GM12878 (cell line): ENCODE results near the gene C8B. TPM values are rescaled to one million over a fixed set of nuclear protein-coding genes. Genes with fewer than 3 reads are reported as not detected.

Source experiments
- ATAC-seq: fragments of 200-7000 bp; cut with Tn5 transposase; 3 replicates; pipeline ENCODE4 v1.9.1; 2020; ENCODE audit warnings: mild to moderate bottlenecking, moderate library complexity
- BruUV-seq: library from RNA; stranded (reverse); fragments of 400-500 nt; replicated peaks from 2 replicates; lab custom pipeline; 2021; lab: Mats Ljungman, UMichigan
- CTCF ChIA-PET: fragments of 300-600 bp; sonication (Branson Sonifier 250); formaldehyde crosslinking; extraction: SDS; loops from one replicate; lab custom pipeline; 2021; ENCODE audit warnings: inconsistent platforms; lab: Yijun Ruan, JAX
- POLR2A ChIA-PET: fragments of 350-600 bp; formaldehyde crosslinking; extraction: SDS; loops from one replicate; lab custom pipeline; 2021; ENCODE audit warnings: inconsistent platforms; lab: Charles Lee
- RAD21 ChIA-PET: fragments of 300-600 bp; sonication (Branson Sonifier 250); formaldehyde crosslinking; loops from one replicate; lab custom pipeline; 2023; ENCODE audit warnings: antibody characterized with exemption; ENCODE audit not compliant: unreplicated experiment; lab: Charles Lee
- SMC1A ChIA-PET: fragments of 300-600 bp; sonication (Branson Sonifier 250); formaldehyde crosslinking; loops from one replicate; lab custom pipeline; 2023; ENCODE audit not compliant: unreplicated experiment, uncharacterized antibody; lab: Charles Lee
- DNase-seq: peaks from one replicate; pipeline ENCODE4 v3.0.0-alpha.2; 2011; ENCODE audit warnings: low read depth, low spot score
- FAIRE-seq: peaks from 3 replicates; lab custom pipeline; 2011; peaks lifted over from hg19 to GRCh38; lab: Jason Lieb, UNC
- H2AFZ ChIP-seq: 2 replicates; pipeline ENCODE4 v1.6.0; 2011; ENCODE audit warnings: low read depth, low read length, control low read depth; ENCODE audit not compliant: control insufficient read depth
- H3K27ac ChIP-seq: 2 replicates; pipeline ENCODE4 v1.5.1; 2011; ENCODE audit warnings: control low read depth; ENCODE audit not compliant: control insufficient read depth, insufficient read depth
- H3K27me3 ChIP-seq, 2 experiments: replicated peaks in 1 of 2; 2 replicates each; pipeline versions ENCODE4 v1.6.0 to v1.6.1; 2011; ENCODE audit warnings: low read length in 1 of 2; ENCODE audit not compliant: control insufficient read depth in 2 of 2, insufficient read depth in 2 of 2
- H3K36me3 ChIP-seq, 2 experiments: 2 replicates each; pipeline ENCODE4 v1.5.1; 2011; ENCODE audit warnings: low read length in 1 of 2; ENCODE audit not compliant: control insufficient read depth in 2 of 2, insufficient read depth in 2 of 2
- H3K4me1 ChIP-seq: 2 replicates; pipeline ENCODE4 v1.6.1; 2011; ENCODE audit warnings: mild to moderate bottlenecking, low read length, moderate library complexity, mixed read lengths; ENCODE audit not compliant: control insufficient read depth, insufficient read depth
- H3K4me2 ChIP-seq: 2 replicates; pipeline ENCODE4 v1.6.0; 2011; ENCODE audit warnings: control low read depth; ENCODE audit not compliant: control insufficient read depth, insufficient read depth
- H3K4me3 ChIP-seq: fragments of 200-600 bp; sonication (generic); 2 replicates; pipeline ENCODE4 v1.5.1; 2016
- H3K79me2 ChIP-seq: 2 replicates; pipeline ENCODE4 v1.6.0; 2011; ENCODE audit warnings: low read length; ENCODE audit not compliant: control insufficient read depth, insufficient read depth
- H3K9ac ChIP-seq: 2 replicates; pipeline ENCODE4 v1.8.0; 2011; ENCODE audit warnings: low read length, control low read depth, mixed read lengths; ENCODE audit not compliant: control insufficient read depth, insufficient read depth
- H3K9me3 ChIP-seq: replicated peaks from 3 replicates; pipeline ENCODE4 v1.5.1; 2011; ENCODE audit warnings: mild to moderate bottlenecking, low read length; ENCODE audit not compliant: control insufficient read depth, insufficient read depth
- H4K20me1 ChIP-seq: 2 replicates; pipeline ENCODE4 v1.6.0; 2011; ENCODE audit not compliant: control insufficient read depth, insufficient read depth
- NFYA ChIP-seq: IDR thresholded peaks from 2 replicates; pipeline ENCODE4 v1.6.1; 2011; ENCODE audit warnings: low read depth, mild to moderate bottlenecking, low read length, improper control_type of control experiment, borderline replicate concordance
- NR2C1 ChIP-seq: fragments of 450-650 bp; IDR thresholded peaks from 2 replicates; pipeline ENCODE4 v1.6.1; 2017; ENCODE audit warnings: antibody characterized with exemption, mild to moderate bottlenecking, moderate library complexity
- WRNIP1 ChIP-seq: IDR thresholded peaks from 2 replicates; pipeline ENCODE4 v1.6.1; 2011; ENCODE audit warnings: low read depth, low read length, improper control_type of control experiment, borderline replicate concordance
- WGBS: methylation state at CpG from one replicate; pipeline ENCODE4 v1.1.6; 2016; ENCODE audit warnings: low lambda C conversion rate; ENCODE audit not compliant: insufficient replicate concordance, insufficient coverage; ENCODE audit errors: missing lambda C conversion rate; 5-methylcytosine and 5-hydroxymethylcytosine counted together
- in situ Hi-C: fragments of 300-500 bp; cut with MboI; formaldehyde crosslinking; loops from 9 replicates; pipeline ENCODE4 v1.14.3; 2018; ENCODE audit warnings: mixed read lengths
- intact Hi-C: fragments of 100-400 bp; cut with micrococcal nuclease; formaldehyde crosslinking; loops from one replicate; pipeline ENCODE4 v1.14.2; 2022; ENCODE audit not compliant: unreplicated experiment
- polyA plus RNA-seq, 11 experiments: library from polyadenylated mRNA; depleted of rRNA in 4 of 11; unstranded in 6 of 11; stranded (reverse) in 5 of 11; fragments of >200 nt; fragmentation: Nextera tagmentation in 4 of 11; fragmentation: Illumina TruSeq in 1 of 11; extraction: Ambion mirVana in 4 of 11; extraction: Trizol in 1 of 11; gene quantifications; 1 replicate in 1 of 11; 2 replicates in 10 of 11; pipeline versions ENCODE4 v1.2.1 to v1.2.3, GENCODE V29; 2011 to 2016; ENCODE audit warnings: inconsistent platforms in 2 of 11, missing spikeins in 2 of 11, low read depth in 1 of 11
- total RNA-seq, 4 experiments: library from RNA; depleted of rRNA in 3 of 4; stranded (reverse); fragments of >200 nt in 3 of 4; fragmentation: Illumina TruSeq in 1 of 4; extraction: Trizol in 1 of 4; gene quantifications; 2 replicates each; pipeline versions ENCODE4 v1.2.1 to v1.2.3, GENCODE V29; 2013 to 2021
- TF ChIP-seq, protein P1 (sequence below): fragments of 450-650 bp; IDR thresholded peaks from 2 replicates; pipeline ENCODE4 v1.6.1; 2017; ENCODE audit warnings: low read depth, mild to moderate bottlenecking, moderate library complexity

The C8B gene
- total and polyA plus RNA-seq, 10 of the 15 experiments (the other 5 are each of a cell fraction or from before 2014, with no cell fraction given) = not detected

DNA sequence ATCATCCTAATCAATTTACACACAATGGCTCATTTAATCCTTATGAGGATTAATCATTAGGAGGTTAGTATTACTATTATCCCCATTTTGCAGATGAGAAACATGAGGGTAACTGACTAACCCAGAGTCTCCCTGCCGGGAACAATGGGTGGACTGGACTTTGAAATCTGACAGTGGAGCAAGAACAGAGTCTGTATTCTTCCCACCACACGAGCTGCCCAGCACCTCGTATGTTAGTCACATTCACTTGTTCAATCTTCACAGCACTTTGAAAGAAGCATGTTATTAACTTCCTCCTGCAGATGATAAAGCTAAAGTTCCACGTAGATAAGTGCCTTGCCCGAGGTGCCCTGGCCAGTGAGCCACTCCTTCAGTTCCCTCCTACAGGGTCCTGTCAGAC lies 12.4 kb downstream of the C8B start:
- ChIA-PET CTCF (no interaction called here), RAD21 (no interaction called here), SMC1A (no interaction called here), POLR2A (no interaction called here)
- BruUV-seq = no TSS peak
- DNase-seq (no peak), FAIRE-seq (no peak), ATAC-seq (no peak)
- Histone ChIP-seq H3K4me1 (no peaks in the 10 kb centered on the region), H3K9me3 (no peaks in the 10 kb centered on the region), H3K4me3 (no peak overlapping the region), H3K36me3 (no peaks in the 10 kb centered on the region), H3K27ac (no peak overlapping the region), H3K4me2 (no peak overlapping the region), H4K20me1 (no peaks in the 10 kb centered on the region), H3K27me3 (no peaks in the 10 kb centered on the region; a peak in 1 of 4 replicates), H2AFZ (no peak overlapping the region), H3K9ac (no peak overlapping the region), H3K79me2 (no peaks in the 10 kb centered on the region)
- intact Hi-C loops = no loop called here
- in situ Hi-C loops = no loop called here
- TF ChIP-seq NFYA (no peak), NR2C1 (no peak), WRNIP1 (no peak)
- WGBS = 12% methylated on average over 5 of the region's 5 CpGs

DNA sequence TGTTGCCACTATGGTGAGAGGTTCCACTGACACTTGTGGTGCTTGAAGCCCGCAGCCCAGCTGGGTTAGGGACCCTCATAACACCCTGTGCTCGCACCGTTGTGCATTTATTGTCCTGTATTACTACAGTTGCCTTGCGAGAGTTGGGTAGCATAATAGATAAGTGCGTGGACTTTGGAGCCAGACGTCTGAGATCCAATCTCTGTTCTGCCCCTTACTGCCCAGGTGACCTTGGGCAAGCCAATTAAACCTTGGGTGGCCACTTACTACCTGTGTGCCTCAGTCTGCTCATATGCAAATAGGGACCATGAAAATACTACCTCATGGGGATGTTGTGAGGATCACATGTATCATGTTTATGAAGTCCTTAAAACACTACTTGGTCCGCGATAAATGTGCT lies 13.3 kb downstream of the C8B start:
- TF ChIP-seq, protein P1, sequence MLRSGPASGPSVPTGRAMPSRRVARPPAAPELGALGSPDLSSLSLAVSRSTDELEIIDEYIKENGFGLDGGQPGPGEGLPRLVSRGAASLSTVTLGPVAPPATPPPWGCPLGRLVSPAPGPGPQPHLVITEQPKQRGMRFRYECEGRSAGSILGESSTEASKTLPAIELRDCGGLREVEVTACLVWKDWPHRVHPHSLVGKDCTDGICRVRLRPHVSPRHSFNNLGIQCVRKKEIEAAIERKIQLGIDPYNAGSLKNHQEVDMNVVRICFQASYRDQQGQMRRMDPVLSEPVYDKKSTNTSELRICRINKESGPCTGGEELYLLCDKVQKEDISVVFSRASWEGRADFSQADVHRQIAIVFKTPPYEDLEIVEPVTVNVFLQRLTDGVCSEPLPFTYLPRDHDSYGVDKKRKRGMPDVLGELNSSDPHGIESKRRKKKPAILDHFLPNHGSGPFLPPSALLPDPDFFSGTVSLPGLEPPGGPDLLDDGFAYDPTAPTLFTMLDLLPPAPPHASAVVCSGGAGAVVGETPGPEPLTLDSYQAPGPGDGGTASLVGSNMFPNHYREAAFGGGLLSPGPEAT = no peak
- intact Hi-C loops = no loop called here
- H3K9ac ChIP-seq = no peak overlapping the region
- FAIRE-seq = no peak
- H3K36me3 ChIP-seq = no peaks in the 10 kb centered on the region
- no peaks in the 10 kb centered on the region for H3K79me2 ChIP-seq
- no peaks in the 10 kb centered on the region for H3K4me1 ChIP-seq
- no peak overlapping the region for H3K4me3 ChIP-seq
- ChIA-PET SMC1A (no interaction called here), POLR2A (no interaction called here), CTCF (no interaction called here), RAD21 (no interaction called here)
- H3K27ac ChIP-seq = no peak overlapping the region
- BruUV-seq = no TSS peak
- no peaks in the 10 kb centered on the region; a peak in 1 of 4 replicates for H3K27me3 ChIP-seq
- in situ Hi-C loops = no loop called here
- no peak for DNase-seq
- H4K20me1 ChIP-seq = no peaks in the 10 kb centered on the region
- no peak for ATAC-seq
- no peaks in the 10 kb centered on the region for H3K9me3 ChIP-seq
- H2AFZ ChIP-seq = no peak overlapping the region
- no peak overlapping the region for H3K4me2 ChIP-seq
- WGBS = 27% methylated on average over 8 of the region's 8 CpGs
